CD1c-positive myeloid dendritic cell (primary cell): Measurements from ENCODE around the gene TMUB1.

Experiments used
- DNase-seq: peaks from one replicate; pipeline ENCODE4 v3.0.0-alpha.2; 2016; ENCODE audit errors: extremely low spot score

TMUB1 gene

DNA sequence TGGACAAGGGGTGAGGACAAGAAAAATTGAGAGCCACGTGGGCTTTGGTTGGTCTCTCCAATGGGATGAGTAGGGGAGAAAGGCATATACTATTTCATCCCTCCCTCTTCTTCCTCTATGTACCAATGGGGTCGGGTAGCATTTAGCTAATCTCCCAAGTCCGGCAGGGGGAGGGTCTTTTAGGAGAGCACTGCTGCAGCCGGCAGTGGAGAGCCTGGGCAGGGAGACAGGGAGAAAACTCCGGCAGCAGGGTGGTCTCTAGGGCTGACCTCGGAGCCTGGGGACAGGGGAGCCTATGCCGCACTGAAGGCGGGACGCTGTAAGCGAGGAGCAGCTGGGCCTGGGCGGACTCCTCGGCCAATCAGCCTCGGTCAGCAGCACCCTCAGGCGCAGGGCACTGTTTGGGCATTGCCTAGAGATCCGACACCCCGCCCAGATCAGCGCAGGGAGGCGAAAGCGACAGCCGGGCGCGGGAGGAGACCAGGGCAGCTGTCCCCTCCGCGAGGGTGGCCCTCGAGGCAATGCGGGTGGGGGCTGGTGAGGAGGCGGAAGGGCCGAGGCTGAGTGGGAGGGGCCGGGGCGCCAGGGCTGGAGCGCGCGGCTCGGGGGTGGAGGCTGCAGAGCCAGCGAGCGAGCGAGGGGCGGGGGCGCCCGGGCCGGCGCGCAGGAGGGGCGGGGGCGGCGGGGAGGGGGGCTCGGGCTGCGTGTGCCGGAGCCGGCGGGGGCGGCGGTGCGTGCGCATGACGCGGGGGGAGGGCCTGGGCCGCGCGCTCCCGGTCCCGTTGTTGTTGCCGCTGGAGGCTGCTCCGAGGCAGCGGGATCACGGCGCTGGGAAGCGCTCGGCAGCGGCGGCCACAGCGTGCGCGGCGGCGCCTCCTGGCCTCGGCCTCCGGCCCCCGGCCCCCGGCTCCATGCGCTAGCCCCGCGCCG, 2.7 kb upstream of the TMUB1 start, which contains the start of gene AGAP3:
TSS of gene AGAP3 (plus strand) at position 785 of the 930 bp plus-strand sequence. CDS start 267 bp downstream, outside the sequence.
- DNase-seq = peak; percentile 87

DNA sequence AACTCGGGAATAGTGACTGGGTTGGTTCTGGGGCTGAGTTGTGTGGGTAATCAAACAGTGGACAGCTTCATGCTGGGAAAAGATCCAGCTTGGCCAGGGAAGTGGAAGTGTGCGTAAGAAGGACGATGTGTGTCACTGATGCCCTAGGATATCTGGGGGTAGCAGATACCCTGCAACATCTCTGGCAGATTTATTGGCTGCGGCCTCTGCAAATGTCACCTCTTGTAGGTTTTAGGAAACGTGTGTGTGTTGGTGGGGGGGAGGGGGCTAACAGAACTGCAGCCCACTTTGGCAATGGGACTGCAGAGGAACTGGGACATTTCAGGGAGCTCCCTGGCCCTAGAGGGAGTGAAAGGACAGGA, 2.0 kb upstream of the TMUB1 start:
- peak; percentile 3 for DNase-seq

DNA sequence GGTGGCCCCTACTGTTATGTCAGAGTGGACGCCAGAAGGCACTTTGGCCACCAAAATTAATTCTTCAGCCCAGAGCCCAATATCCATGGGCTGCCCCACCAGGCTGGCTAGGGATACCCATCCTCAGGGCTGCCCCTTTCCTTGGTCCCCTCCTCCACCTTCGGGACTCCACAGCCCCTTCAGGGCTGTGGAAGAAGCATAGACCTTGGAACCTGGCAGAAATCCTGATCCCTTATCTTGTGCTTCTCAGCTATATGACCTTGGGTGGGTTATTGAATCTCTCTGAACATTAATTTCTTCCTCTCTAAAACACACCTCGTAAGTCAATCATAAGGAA, 499 bp upstream of the TMUB1 start:
- DNase-seq = no peak

DNA sequence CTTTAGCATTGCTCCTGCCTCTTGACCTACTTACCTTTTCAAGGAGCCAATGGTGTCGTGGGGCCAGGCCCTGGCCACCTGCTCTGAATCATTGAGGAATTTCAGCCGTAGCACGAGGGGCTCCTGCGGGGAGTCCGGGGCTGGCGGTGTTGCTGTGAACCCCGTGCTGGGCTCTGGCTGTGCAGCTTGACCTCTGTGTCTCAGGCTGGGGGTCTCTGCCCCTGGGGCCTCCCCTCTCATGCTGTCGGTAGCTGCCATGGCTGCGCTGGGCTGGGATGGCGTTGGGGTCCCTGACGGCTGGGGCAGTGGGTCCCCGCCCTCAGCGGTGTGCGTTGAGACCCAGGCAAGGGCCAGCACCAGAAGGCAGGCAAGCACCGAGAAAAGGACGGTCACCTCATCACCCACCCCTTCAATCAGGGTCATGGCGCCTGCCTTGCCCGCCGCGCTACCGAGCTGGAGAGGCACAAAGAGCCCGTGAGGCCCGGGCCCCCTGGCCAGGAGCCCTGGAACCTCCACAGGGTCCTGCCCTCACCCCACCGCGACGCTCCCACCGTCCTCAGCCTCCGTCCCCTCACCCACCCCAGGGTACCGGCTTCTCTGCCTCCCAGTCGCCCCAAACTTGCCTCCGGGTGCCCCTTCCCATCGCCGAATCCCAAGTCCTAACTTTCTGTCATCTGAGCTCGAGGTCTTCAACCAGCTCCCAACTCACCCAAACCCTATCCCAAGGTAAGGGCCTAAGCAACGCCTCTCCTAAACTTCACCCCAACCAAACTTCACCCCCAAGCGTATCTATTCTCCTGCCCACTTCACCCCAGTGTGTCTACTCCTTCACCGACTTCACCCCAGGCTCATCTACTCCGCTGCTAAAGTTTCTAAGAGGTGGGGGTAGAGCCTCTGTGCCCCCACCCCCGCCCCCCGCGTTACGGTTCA, 887 bp downstream of the TMUB1 start:
- DNase-seq = no peak

DNA sequence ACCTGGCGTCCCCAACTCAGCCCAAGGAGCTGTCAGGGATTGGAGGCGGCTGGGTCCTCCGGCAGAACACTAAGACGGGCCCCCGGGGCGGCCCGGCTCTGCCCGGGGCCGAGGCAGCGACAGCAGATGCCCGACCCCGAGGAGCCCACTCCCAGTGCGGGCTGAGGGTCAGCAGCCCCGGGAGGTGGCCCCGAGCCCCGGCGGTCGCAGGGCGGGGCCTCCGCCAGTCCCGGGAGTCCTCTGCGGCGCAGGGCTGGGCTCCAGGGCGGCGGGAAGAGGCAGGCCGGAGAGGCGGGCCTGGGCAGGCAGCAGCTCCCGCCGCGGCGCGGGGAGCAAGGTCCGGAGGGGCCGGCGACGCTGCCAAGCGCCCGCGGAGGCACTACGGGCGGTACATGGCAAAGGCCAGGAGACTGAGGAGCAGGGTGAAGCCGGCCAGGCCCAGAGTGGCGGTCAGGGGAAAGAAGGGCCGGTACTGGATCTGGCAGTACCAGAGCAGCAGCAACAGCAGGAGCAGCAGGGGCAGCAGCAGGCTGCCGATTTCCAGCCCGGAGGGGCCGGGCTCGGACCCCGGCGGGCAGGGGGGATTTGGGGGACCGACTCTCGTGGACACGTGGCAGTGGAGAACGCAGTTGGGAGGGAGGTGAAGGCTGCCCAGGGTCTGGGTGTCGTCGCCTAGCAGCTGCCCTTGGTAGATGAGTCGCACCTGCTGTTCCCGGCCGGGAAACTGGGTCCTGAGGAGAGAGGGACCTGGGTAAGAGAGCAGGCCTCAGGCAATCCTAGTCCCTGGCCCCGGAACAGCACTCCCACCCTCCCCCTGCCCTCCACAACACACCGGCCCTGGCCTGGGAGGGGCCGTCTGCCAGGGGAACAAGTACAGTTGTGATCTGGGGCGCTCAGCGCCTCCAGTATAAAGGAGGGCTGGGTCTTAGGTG, 1.9 kb downstream of the TMUB1 start:
- DNase-seq = no peak

DNA sequence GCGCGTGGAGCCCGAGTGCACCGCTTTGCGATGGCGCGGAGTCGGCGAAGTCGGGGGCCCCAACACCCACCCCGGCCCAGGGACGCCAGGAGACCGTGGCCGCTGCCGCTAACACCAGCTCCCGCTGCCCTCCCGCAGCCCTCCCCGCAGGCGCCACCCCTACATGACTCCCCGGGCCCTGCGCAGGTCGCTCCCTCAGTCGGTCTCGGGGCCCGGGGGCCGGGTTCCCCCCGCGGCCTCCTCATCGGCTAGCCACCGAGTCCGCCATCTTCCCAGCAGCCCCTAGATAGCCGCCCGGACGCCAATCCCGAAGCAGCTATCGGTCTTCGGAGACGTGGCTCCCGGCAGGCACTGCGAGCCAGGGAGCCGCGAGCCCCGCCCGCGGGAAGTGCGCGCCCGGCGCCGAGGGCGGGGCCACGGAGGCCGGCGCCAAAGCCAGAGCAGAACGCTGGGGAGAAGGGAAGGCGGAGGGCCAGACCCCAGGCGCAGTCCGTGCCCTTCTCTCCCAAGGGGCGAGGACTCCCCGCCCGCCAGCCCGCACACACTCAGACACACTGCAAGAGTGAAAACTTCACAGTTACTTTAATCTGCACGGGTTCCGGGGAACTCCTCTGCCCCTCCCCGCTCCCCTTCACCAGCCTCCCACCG, 2.6 kb downstream of the TMUB1 start, which contains the start of gene FASTK:
TSS of gene FASTK (minus strand) at position 288 of the 648 bp plus-strand sequence. CDS start at position 245, 43 bp downstream.
- peak; percentile 95 for DNase-seq

DNA sequence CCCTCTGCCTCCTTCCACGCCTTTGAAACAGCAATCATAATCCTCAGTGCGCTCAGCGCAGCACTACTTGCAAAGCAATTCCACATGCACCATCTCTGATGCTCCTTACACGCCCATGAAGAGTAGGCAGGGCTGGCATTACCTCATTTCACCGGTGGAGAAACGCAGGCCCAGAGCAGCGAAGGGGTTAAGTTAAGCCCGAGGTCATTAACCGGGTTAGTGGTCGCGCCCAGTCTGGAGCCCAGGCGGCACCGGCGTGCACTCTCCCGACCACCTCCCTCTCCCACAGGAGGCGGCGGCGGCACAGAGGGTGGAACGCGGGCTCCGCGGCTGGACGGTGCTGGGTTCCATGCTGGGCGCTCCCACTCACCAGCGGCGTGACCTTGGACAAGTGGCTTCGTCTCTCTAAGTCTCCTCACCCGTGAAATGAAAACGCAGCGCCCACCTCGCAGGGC, 3.2 kb downstream of the TMUB1 start:
- no peak for DNase-seq

DNA sequence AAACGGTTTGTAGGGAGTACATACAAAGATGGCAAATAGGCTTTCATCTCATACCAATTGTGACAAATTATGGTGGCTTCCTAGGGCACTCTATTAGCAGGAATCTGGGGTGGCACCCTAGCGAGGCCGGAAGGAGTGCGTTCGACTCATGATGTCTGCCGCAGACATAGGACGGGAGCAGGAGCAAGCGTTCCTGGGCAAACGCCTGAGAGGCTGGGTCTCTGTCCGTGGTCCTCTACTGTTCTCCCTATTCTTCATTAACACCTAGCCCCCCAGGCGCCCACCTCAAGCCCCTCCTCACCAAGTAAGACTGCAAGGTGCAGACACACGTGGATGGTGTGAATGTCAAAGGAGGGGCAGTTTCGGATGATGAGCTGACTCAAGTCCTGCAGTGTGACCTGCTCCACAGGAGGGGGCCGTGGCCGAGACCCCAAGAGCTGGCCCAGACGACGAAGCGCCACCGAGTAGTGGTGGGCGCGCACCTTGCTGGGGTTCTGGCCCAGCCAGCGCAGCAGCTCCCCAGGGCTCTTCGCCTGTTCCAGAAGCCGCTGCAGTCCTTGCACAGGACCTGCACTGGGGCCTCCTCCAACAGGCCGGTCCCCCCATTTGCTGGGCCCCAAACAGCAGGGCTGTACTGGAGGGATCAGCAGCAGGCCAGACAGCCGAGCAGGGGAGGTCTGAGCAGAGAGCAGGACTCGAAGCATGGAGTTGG, 3.9 kb downstream of the TMUB1 start:
- no peak for DNase-seq

DNA sequence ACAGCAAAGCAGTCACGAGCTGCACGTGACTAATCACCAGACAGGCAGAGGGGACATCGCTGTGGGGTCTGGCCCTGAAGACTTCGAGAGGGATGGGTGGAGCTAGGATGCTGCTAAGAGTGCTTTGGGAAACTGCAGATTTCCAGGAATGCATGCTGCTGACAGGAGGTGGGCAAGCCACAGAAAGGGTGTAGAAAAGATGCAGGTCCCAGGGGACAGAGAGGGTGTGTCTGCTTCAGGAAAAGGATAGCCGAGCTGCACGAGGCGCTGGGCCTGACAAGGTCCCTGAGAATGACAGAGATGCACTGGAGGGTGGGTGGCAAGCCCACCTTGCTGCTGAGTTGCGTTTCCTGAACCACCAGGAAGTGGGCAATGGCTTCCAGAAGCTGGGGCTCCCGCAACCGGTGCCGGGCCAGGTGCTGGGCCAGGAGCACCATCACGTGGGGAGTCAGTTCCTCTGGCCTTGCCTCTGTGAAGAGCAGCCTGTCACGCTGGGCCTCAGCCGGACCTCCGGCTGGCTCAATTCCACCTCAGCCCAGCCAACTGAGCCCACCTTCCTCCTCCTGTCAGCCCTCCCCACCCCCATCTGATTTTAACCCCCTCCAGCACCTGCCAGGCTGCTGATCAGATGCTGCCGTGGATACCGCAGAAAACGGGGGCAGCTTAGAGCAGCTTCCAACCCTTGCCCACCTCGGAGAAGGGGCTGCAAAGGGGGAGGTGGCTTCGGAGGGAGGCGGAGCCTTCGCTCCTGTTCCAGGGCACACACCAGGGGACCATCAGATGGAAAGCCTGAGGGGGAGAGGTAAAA, 4.9 kb downstream of the TMUB1 start:
- no peak for DNase-seq

DNA sequence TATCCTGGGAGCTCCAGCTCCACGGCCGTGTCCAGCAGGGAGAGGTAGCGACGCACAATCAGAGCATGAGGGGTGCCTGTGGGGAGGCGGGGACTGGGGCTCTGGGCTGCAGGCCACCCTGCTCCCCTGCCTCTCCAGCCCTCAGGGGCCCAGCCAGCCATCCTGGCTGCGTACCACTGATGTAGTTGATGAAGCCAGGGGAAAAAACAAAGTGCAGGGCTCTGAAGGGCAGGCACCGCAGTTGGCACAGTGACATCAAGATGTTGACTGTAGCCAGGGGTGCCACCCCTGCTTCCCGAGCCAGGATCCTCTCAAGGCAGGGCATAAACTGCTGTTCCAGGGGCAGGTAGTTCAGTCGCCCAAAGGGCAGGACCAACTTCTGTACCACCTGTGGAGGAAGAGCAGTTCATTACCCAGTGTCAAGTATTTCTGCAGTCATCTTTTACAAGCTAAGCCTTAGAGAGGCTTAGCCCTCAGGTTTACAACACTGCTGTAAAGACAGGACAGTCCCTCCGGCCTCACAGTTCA, 5.5 kb downstream of the TMUB1 start:
- no peak for DNase-seq

DNA sequence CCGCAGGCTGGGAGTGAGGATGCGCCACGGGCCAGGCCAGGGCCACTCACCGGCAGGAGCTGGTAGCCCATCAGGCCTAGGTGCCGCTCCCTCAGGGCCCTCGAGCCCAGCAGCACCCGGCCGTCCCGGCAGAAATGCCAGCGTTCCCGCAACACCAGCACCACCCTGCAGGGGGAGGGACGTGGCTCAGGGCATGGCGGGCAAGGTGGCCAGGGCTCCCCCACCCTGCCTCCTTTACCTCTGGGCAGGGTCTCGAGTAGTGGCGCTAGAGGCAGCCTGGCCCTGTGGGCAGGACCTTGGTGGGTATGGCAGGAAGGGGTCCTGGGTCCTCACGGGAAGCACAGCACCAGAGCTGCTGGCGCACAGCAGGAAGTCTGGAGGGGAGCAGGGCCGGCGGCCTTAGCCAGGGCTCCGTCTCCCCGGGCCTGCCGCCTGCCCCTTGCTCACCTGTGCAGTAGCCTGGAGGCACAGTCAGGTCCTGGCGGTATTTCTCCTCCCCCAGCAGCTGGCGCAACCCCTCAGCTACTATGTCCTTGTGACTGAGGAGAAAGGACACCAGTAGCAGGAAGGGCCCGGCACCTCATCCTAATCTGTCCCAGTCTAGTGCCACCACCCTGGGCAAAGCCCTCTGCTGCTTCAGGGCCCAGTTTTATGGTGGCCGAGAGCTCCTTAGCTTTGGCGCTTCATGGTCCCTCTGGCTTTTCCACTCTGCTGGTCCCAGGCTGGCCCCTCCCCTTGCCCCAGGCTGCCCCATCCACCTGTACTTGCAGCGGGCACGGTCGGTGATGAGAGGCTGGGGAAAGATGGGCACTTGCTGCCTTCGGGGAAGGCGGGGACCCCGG, 6.2 kb downstream of the TMUB1 start:
- no peak for DNase-seq

DNA sequence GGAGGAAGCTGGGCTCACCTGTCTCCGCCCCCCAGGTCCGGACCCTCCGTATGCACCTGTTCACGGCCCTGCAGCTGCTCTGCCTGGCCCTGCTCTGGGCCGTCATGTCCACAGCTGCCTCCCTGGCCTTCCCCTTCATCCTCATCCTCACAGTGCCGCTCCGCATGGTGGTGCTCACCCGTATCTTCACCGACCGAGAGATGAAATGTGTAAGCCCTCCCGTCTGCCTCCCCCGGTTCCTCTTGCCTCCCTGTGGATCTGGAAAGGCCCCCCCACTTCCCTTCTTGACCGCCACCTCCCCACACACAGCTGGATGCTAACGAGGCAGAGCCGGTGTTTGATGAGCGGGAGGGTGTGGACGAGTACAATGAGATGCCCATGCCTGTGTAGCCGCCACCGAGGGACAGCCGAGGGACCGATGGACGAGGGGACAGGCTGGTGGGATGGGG, 7.3 kb downstream of the TMUB1 start:
- DNase-seq = no peak

DNA sequence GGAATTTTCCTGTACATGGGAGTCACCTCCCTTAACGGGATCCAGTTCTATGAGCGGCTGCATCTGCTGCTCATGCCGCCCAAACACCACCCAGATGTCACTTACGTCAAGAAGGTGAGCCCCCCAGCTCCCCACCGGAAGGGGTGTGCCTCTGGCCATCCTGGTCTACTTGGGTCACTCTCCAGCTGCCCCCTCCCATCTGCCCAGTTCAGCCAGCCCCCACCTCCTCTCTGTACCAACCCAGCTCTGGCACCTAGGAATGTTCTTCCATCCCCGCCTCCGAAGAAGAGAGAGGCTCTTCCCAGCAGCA, 7.7 kb downstream of the TMUB1 start:
- DNase-seq = no peak

DNA sequence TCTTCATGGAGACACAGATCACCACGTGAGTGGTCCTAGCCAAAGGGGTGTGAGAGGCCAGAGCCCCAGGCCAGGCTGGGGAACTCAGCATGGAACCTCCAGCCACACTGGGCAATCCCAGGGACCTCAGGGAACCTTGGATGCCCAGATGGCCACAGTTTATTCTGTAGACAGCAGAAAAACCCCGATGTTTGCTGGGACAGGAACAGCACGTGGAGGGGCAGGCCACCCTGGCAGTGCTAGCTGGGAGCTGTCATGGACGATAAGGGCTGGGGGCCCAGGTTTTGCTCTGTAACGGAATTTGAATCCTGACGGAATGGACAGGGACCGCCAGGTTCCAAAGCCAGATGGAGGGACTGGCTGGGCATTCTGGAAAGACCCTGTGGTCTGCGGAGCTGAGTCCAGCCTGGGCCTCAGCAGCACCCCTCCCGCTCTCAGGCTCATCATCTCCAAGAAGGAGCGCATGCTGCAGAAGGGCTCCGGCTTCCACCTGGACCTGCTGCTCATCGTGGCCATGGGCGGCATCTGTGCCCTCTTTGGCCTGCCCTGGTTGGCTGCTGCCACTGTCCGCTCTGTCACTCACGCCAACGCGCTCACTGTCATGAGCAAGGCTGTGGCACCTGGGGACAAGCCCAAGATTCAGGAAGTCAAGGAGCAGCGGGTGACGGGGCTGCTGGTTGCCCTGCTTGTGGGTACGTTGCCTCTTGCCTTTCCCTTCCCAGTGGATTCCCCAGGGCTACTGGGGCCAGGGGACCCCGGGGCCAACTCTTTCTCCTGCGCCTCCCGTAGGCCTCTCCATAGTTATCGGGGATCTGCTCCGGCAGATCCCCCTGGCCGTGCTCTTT, 8.3 kb downstream of the TMUB1 start:
- DNase-seq = no peak

DNA sequence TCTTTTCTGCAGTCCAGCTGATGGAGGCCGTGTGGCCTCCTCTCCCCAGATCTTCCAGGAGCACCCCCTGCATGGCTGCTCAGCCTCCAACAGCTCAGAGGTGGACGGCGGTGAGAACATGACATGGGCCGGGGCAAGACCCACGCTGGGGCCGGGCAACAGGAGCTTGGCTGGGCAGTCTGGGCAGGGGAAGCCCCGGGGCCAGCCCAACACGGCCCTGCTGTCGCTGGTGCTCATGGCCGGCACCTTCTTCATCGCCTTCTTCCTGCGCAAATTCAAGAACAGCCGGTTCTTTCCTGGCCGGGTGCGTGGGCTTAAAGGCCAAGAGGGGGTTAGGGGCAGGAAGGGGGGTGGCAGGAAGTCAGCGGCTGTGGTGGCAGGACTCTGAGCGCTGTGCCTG, 9.3 kb downstream of the TMUB1 start:
- DNase-seq = no peak

DNA sequence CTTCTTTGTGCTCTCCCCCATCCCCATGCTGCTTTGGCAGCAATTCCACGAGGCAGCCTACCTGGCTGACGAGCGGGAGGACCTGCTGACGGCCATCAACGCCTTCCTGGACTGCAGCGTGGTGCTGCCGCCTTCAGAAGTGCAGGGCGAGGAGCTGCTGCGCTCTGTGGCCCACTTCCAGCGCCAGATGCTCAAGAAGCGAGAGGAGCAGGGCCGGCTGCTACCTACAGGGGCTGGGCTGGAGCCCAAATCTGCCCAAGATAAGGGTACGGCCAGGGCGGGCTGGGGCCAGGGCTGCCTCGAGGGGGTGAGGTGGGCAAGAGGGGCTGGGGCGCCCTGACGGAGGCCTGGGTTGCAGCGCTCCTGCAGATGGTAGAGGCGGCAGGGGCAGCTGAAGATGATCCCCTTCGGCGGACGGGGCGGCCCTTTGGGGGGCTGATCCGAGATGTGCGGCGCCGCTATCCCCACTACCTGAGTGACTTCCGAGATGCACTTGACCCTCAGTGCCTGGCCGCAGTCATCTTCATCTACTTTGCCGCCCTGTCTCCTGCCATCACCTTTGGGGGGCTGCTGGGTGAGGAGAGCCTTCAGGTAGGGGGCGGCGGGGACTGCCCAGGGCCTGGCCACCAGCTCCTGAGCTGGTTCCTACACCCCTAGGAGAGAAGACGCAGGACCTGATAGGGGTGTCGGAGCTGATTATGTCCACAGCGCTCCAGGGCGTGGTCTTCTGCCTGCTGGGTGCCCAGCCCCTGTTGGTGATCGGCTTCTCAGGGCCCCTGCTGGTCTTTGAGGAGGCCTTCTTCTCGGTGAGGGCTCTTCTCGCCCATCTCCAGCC, 12.0 kb downstream of the TMUB1 start:
- no peak for DNase-seq
